NCI-H128 (cell line): ENCODE measurements around the gene SEC61B.
"Not testable (repeated sequence)": the region's sequence is repeated elsewhere in the genome, so short reads cannot be mapped to it uniquely, and the experiment has no call there.

ENCODE experiments used
- DNase-seq: peaks from one replicate; lab custom pipeline; 2025; ENCODE audit not compliant: unreplicated experiment; lab: John Stamatoyannopoulos, UW

SEC61B gene

DNA sequence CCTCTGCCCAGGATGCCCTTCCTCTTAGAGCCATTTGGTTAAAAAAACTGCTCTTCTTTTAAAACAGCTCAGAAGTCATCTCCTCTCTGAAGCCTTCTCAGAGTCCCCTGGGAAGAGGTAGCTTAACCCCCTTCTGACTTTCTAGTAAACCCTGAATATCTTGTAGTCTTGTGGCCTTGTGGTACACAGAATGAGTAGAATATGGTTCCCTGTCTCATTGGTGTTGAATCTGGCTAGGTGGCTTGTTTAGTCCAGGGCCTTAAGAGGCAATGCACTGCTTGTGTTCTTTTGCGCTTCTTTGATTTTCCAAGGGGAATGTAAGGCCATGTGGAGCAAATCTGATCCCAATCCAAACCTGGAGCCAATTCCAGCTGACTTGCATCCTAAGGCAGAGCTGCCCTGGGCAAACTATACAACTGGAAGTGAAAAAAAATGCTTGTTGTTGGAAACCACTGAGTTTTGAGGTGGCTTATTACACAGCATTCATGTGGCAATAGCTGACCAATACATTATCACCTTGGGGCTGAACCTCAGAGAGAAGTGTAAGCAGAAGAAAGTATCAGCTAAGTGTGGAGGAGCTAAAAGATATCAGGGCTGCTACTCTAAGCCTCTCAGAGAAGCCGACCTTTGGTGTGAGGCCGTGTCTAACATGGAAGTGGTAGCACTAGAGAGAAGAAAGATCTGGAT is 31.3 kb upstream of the SEC61B start:
- DNase-seq: no peak

DNA sequence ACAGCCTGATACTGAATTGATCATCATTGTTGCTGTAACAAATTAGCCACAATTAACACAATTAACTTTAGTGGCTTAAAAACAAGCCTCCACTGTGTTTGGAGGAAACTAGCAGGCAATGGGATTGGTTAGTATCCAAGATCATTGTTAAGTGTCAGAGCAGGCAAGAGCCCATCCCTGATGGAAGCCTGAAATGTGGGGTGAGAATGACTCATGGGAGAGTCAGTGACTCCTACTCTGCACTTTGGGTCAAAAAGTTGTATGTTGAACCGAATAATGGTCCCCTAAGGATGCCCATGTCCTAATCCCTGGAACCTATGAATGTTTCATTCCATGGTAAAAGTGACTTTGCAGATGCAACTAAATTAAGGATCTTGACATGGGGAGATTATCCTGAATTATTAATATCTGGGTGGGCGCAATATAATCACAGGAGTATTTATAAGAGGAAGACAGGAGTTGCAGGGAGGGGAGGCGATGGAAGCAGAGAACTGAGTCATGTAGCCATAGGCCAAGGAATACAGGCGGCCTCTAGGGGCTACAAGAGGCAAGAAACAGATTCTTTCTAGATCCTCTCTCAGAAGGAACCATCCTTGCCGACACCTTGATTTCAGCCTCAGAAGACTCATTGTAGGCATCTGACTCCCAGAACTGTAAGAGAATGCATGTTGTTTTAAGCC is 29.2 kb upstream of the SEC61B start:
- no peak for DNase-seq

DNA sequence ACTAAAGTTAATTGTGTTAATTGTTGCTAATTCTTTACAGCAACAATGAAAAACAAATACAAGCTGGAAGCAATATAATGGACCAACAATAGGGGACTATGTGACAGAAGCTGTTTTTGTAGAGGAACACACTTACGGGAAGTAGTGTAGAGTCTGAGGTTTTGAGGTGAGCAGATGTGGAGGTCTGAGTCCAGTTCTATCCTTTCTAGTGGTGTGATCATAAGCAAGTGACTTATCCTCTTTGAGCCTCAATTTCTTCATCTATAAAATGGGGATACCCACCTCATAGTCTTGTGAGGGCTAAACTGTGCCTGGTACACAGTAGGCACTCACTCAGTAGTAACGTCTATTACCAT is 28.6 kb upstream of the SEC61B start:
- DNase-seq: no peak

DNA sequence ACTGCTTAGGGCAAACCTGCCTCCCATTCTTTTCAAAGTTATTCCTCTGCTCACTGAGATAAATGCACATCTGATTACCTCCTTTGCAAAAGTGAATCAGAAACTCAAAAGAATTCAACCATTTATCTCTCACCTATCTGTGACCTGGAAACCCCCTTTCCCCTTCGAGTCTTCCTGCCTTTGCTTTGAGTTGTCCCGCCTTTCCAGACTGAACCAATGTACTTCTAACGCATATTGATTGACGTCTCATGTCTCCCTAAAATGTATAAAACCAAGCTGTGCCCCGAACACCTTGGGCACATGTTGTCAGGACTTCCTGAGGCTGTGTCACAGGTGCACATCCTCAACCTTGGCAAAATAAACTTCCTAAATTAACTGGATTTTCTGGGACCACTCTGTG is 25.6 kb upstream of the SEC61B start:
- not testable (repeated sequence) for DNase-seq

DNA sequence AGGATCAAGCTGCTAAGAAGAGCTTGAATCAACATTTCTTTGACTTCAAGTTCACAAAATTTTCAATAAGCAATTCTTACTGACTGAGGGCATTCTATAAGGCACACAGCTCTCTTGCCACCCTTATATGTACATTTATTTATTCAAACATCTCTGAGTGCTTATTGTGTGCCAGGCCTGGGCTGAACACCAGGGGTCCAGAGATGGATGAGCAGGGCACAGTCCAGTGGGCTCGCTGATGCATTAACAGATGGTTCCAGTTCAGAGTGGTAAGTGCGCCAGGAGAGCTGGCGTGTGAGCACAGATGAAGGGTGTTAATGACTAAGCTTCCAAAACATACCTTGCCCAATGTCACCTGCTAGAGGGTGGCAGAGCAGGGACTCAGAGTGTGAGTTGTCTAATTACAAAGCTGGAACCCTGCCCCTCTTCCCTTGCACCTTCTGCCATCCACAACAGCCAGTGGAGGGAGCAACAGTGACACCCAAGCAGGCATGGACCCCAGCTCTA is 24.9 kb upstream of the SEC61B start:
- no peak for DNase-seq

DNA sequence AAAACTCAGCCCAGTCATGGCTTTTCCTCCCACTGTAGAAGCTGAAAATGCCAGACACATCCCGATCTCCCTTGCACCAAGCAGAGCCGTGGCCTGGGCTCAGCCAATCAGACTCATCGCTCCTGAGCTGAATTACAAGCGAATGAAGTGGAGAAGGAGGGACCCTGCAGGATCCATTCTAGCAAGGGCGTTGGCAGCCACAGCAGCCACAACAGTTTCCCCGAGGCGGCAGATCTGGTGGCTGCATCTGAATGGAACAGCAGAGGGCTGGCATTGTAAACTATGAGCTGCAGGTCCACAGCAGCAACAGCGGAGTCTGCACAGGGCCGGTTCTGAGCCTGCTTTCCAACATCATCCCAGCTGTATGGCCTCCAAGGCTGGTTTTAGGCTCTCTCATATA is 24.1 kb upstream of the SEC61B start:
- no peak for DNase-seq

DNA sequence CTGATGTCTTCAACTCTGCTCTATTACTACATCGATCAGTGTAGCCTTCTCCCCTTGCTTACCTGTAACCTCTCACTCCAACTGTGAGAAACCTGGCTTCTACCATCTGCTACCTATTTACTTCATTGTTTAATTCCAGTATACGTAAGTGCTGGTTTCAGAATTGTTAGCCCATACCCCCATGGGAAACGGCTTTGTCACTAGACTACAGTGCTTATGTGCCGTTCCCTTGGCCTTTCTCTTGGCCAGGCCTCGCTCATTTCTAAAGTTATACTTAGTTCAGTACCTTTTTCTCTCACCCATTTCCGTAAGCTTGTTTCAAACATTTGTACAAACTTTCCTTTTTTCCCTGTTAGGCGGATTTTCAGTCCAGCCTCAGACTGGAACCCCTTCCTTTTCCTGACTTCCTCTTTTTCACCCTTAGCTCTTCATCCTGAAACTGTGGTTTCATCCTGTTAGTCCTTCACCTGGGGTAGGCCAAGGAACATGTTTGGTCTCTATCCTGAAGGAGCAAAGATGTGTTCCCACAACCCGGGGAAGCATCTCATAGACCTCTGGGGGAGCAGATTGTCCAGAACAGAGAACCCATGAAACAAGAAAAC is 22.0 kb upstream of the SEC61B start:
- peak; percentile 45 for DNase-seq

DNA sequence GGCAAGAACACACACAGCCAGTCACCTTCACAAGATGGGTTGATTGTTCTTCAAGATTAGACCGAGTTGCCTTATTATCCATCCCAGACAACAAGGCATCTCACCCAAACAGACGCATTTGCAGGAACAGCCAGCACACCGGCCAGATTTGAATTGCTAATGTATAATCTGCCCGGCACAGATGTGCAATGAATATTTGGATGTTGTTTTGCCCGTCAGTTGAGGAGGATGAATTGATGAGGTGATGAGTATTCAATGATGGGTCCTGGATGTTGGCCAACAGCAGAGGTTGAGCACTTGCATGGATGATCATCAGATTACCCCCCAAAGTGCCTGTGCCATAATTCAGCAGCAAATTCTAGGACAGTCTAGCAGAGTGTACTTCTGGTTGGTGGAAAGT is 20.5 kb upstream of the SEC61B start:
- no peak for DNase-seq

DNA sequence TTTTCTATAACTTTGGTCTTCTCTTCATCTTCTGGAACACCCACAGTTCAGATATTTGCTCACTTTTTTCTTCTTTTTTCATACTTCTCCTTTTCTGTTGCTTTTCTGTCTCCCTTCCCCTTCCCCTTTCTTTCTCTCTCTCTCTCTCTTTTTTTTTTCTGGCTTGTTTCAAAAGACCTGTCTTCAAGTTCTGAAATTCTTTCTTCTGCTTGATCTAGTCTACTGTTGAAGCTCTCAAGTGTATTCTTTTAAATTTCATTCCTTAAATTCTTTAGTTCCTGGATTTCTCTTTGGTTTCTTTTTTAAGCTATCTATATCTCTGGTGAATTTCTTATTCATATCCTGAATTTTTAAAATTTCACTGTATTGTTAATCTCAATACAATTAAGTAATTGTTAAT is 11.5 kb upstream of the SEC61B start:
- DNase-seq: no peak

DNA sequence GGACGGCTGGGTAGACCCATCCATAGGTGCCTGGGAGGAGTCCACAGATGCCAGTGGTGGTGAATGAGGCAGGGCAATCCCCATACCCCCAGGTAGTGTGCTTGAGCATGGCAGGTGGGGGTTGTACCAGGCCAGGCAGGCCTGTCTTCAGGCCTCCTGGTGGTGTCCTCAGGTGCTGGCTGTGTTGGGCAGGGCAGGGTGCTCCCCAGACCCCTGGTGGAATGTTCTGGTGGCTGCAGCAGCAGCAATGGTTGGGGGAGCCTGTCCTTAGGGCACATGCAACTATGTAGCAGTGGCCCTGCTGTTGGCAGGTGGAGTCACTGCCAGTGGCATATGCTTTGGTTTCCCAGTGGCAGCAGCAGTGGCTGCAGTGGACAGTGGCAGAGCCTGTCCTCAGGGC is 10.3 kb upstream of the SEC61B start:
- DNase-seq: no peak

DNA sequence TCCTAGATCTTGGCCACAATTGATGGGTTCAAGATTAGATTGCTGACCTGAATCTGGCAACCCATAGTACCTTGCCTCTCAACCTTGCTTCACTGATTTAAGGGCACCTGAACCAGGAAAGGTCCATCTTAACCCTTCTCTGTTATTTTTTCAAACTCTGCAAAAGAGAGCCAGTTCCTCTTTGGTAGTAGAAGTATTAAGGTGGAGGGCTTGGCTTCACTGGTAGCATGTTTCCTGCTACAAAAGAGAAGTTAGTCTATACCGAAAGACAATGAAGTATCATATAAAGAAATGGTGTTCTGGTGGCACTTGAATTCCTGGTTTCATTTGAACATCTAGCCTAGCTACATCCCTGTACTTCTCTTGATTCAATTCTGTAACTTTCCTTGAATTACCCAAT is 8.9 kb upstream of the SEC61B start:
- DNase-seq: no peak

DNA sequence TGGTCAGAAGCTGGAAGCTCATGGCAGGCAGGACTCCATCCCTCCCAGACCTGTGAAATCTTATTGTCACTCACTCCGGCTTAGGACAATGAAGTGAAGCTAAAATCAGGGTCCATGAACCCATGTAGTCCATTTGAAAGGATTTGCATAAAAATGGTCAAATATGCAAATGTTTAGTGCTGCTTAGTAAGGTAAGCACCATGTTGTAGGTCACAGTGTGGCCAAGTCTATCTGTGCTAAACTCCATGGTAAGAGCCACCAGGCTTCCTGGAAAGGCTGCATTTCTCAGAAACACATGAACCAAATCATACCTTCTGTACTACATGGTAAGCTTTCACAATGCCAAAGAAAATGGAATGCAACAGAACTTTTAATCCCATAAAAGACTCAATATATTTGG is 6.0 kb upstream of the SEC61B start:
- DNase-seq: no peak

DNA sequence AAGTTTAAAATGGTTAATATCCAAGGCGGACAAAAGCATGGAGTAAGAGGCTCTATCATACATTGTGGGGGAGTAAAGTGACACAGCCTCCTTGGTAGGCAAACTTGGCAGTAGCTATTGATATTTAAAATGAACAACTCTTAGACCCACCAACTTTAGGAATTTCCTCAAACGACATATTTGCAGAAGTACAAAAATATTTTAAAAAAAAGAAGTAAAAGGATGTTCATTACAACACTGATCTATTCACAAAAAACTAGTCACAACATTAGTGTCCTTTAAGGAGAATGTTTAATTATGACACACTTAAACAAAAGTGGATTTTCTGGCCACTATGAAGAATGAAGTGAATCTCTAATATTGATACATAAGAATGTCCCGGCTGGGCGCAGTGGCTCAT is 2.1 kb upstream of the SEC61B start:
- no peak for DNase-seq

DNA sequence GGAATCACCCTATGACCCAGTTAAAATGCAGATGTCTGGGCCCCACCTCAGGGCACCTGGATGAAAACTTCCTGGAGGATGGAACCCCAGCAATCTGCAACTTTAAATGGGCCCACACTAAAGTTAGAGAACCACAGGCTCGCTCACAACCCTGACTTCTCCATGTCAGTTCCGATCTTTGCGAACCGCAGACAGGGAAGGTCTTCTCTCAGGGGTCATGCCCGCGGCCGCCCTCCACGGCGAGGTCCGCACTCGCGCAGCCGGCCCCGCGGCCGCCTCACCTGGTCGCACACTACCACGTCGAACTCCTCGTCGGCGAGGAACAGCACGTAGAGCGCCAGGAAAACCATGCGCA is 839 bp upstream of the SEC61B start:
- DNase-seq: no peak

DNA sequence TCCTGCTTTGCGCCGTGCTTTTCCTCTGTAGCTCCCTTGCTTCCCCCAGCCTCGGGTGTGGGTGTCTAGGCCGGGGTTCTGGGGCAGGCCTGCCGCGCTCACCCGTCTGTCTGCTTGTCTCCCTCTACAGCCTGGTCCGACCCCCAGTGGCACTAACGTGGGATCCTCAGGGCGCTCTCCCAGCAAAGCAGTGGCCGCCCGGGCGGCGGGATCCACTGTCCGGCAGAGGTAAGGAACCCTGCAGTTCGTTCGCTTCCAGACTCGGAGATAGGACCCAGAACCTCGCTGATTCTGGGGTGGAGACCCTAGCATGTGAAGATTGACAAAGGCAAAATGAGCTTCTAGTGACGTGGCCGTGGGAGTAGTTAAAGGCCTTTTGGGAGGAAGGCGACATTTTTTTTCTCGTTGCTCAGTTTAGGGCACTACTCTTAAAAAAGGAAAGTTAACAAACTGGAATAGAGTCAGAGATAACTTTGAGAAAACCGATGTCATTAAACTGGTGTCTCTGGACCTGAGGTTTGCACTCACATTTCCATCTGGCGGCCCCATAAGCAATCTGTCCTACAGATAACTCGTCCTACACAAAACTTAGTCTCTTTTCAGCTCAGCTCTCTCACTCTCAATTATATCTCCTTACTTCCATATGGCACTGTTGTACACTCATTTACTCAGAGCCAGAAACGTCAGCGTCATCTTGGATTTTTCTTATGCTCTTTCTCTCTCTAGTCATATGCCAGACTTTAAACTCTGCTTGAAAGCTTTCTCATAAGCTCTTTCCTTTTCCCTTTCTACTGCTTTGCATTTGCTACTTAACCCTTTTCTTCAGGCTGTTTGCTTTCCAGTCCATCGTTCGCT is 561 bp downstream of the SEC61B start:
- no peak for DNase-seq

DNA sequence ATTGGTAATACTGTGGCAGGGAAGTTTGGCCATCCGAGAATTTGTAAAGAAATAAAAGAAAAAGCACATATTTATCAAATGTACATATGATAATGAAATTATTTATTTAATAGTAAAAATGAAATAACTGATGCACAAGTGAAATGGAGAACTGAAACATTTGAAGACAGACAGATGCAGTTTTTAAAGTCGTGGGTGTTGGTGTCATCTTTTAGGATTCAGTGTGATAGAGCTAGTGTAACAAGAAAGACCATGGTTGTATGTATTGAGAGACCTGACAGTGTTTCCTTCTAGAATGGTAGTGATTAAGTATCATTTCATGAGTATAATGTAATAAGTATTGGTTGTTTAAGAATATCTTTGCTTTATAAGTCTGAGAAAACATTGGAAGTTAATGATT is 2.4 kb downstream of the SEC61B start:
- DNase-seq: no peak

DNA sequence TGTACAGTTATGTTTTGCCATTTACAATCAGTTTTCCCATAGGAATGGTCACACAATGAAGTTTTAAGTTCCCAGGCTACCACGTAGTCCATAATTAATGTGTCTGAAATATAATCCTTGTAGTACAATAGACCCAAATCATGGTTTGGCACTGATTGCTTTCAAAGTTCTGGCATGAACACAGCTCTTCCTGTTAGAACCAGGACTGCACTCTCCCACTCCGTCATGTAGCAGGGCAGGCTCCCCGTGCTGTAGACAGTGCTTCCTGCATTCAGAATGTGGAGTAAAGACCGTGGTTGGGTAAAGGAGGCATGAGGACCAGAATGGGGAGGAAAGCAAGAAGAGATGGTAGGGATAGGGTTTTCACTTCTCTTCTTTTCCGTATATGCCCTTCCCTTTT is 4.0 kb downstream of the SEC61B start:
- no peak for DNase-seq

DNA sequence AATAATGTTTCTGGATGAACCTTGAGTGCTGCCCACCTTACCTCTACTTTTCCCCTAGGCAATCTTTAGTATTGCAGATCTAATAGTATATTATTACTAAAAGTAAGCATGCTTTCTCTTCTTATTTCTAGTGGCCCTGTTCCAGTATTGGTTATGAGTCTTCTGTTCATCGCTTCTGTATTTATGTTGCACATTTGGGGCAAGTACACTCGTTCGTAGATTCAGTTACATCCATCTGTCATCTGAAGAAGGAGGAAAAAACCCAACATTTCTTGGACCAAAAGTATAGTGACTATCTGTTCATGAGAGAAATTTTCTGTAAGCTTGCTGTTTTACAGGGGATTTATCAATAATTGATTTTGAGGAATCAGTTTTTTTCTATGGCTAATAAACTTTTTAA is 8.1 kb downstream of the SEC61B start:
- no peak for DNase-seq

DNA sequence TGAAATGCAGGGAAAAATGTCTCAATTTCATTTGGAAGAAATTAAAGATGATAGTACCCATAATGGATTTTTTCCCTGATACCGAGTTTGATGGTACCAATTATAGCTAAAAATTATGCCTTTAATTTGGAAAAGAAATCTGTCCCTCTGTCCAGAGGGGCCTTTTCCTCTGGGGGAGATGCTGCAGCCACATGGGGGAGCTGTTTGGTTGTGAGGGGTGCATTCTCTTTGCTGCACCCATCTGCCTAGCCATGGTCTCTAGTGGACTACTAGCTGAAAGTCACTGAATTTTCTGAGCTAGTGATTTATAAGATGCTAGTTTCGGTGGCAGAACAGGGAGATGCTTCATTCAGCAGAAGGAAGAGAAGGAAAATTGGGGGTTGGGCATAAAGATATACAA is 9.6 kb downstream of the SEC61B start:
- DNase-seq: no peak

DNA sequence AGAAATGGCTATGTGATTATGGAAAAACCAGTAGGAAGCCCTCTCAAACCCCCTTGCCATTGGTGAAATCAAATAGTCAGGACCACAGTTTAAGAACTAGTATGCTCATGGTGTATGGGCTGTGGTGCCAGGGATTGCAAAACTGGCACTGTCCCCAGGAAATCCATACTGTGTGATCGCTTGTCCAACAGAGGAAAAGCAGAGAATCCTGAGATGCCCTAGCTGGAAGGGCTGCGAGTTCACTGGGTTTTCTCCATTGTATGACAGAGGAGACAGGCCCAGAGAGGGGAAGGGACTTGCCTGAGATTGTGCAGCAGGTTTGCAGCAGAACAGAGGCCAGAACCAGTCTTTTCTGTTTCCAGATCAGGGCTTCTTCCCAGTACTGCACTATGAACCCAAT is 12.5 kb downstream of the SEC61B start:
- DNase-seq: no peak

DNA sequence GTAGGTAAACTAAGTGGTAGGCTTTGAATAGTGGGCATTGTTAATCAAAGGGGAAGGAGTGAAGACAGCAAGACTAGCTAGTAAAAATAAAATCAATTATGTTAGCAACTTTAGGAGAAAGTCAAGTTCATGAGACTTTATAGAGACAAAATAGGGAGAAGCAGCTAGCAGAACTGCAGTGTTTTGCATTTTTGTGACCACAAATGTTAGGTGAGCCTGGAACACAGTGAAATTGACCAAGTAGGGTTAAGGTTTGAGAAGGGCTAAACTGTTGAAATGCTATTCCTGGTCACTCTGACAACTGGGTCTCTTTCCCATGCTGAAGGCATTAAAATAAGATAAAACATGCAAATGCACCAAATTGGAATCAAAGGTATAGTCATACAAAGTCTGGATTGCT is 13.0 kb downstream of the SEC61B start:
- DNase-seq: no peak
